GM19240 (cell line): ENCODE results near the gene MOV10L1.

Experiments
- DNase-seq: peaks from one replicate; pipeline ENCODE4 v3.0.0; 2011; ENCODE audit warnings: low spot score; ENCODE audit not compliant: insufficient read length

MOV10L1 gene

GRCh38 chr22:50188356-50188755 is 98.5 kb downstream of the MOV10L1 start:
- DNase-seq = no peak

- no peak for DNase-seq
These were observed 99.5 kb downstream of the MOV10L1 start for GRCh38 chr22:50189184-50189848.

- no peak for DNase-seq
These were observed 100.0 kb downstream of the MOV10L1 start for GRCh38 chr22:50189849-50190181.

GRCh38 chr22:50190182-50190940 is 100.6 kb downstream of the MOV10L1 start:
- DNase-seq = peak; percentile 80

GRCh38 chr22:50190941-50191741 is 101.3 kb downstream of the MOV10L1 start:
- DNase-seq = no peak

GRCh38 chr22:50192436-50193204 is 102.8 kb downstream of the MOV10L1 start:
- no peak for DNase-seq

GRCh38 chr22:50193621-50194020 is 103.8 kb downstream of the MOV10L1 start:
- no peak for DNase-seq

- no peak for DNase-seq
These were observed 104.4 kb downstream of the MOV10L1 start for GRCh38 chr22:50194037-50194805.

- DNase-seq = no peak
These were observed 106.5 kb downstream of the MOV10L1 start for GRCh38 chr22:50196256-50196655.

GRCh38 chr22:50197000-50197800 is 107.4 kb downstream of the MOV10L1 start:
- DNase-seq = no peak

GRCh38 chr22:50197856-50198623 is 108.2 kb downstream of the MOV10L1 start:
- DNase-seq = no peak

- no peak for DNase-seq
These were observed 108.8 kb downstream of the MOV10L1 start for GRCh38 chr22:50198624-50199017.

- DNase-seq = no peak
These were observed 109.5 kb downstream of the MOV10L1 start for GRCh38 chr22:50199251-50199721.

- DNase-seq = no peak
These were observed 110.1 kb downstream of the MOV10L1 start for GRCh38 chr22:50199829-50200460.

GRCh38 chr22:50200461-50201190 is 110.8 kb downstream of the MOV10L1 start, which contains the start of gene SELENOO:
SELENOO (plus strand) TSS chr22:50201011; CDS start chr22:50201037, 26 bp downstream.
- peak; percentile 99 for DNase-seq

GRCh38 chr22:50201191-50202129 is 111.7 kb downstream of the MOV10L1 start:
- DNase-seq = no peak
